ENCODE results near the gene SYT1. TPM values are rescaled to one million over a fixed set of nuclear protein-coding genes. Genes with fewer than 3 reads are reported as not detected.

SYT1 gene
- total RNA-seq, 1 experiment from 2014 or later, result 15.8 TPM

DNA sequence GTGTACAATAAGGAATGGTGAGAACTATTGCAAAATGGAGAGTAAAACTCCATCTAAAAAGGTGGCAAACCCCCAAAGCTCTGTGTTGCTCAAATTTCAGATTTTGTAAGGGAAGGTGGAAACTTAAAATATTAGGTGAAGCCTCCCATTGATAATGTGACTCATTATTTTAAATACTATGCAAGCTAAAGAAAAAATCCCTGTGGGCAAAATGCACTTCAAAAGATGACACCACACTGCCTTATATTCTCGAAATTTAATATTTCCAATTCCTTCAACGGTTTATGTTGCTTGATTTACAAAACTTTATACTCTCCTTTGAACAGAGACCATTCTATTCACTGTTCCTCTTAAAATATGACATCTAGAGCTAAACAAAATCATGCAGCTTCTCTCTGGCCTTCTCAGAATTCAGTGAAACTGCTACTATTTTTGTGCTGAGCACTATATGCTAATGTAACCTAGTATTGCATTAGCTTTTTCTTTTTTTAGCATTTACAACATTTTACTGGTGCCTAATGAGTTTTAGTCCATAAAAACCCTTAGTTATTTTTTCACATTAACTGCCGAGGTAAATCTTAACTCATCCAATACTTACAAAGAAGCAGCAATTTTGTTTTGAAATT lies 297.7 kb downstream of the SYT1 start:
- no peak overlapping the region for H3K9ac ChIP-seq (ENCODE audit: extremely low read depth, insufficient read length, low read length)
- H3K18ac ChIP-seq (ENCODE audit: insufficient read length, low read depth, low read length), result no peak overlapping the region
- TF ChIP-seq, protein P1, sequence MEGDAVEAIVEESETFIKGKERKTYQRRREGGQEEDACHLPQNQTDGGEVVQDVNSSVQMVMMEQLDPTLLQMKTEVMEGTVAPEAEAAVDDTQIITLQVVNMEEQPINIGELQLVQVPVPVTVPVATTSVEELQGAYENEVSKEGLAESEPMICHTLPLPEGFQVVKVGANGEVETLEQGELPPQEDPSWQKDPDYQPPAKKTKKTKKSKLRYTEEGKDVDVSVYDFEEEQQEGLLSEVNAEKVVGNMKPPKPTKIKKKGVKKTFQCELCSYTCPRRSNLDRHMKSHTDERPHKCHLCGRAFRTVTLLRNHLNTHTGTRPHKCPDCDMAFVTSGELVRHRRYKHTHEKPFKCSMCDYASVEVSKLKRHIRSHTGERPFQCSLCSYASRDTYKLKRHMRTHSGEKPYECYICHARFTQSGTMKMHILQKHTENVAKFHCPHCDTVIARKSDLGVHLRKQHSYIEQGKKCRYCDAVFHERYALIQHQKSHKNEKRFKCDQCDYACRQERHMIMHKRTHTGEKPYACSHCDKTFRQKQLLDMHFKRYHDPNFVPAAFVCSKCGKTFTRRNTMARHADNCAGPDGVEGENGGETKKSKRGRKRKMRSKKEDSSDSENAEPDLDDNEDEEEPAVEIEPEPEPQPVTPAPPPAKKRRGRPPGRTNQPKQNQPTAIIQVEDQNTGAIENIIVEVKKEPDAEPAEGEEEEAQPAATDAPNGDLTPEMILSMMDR (conservative IDR thresholded peaks at IDR 0.05), result no peak
- H4K8ac ChIP-seq (replicated peaks; ENCODE audit: insufficient read length, low read depth, low read length), result no peak overlapping the region
- H3K27ac ChIP-seq (ENCODE audit: insufficient read length, low read depth, low read length), result no peak overlapping the region
- DNase-seq, result no peak
- H3K79me1 ChIP-seq (ENCODE audit: insufficient read depth, low read depth, low read length, poor library complexity, severe bottlenecking), result no peaks in the 10 kb centered on the region
- H3K56ac ChIP-seq (ENCODE audit: insufficient read length, low read depth, low read length), result no peak overlapping the region
- no peak overlapping the region for H3K4me2 ChIP-seq (ENCODE audit: insufficient read depth, insufficient read length, low read length)
- no peak overlapping the region for H3K14ac ChIP-seq (ENCODE audit: insufficient read depth, low read length)
- H3K4ac ChIP-seq (ENCODE audit: low read depth, low read length), result no peak overlapping the region
- no peak overlapping the region for H3T11ph ChIP-seq (ENCODE audit: low read length)
- H2BK5ac ChIP-seq (ENCODE audit: insufficient read length, low read length), result no peak overlapping the region
- Mint-ChIP-seq H3K27ac (no peak overlapping the region), H3K27me3 (ENCODE audit: low read depth) (no peaks in the 10 kb centered on the region), H3K4me3 (no peak overlapping the region), H3K36me3 (ENCODE audit: insufficient read depth in 1 of 3, low read depth in 3 of 3) (no peaks in the 10 kb centered on the region), H3K9me3 (no peaks in the 10 kb centered on the region), H3K4me1 (no peaks in the 10 kb centered on the region)
- no peaks in the 10 kb centered on the region for H3K23me2 ChIP-seq (ENCODE audit: insufficient read length, low read depth, low read length, poor library complexity, severe bottlenecking)
- H2BK120ac ChIP-seq (ENCODE audit: low read depth, low read length, poor library complexity, severe bottlenecking), result no peak overlapping the region
- no peaks in the 10 kb centered on the region for H4K20me1 ChIP-seq (ENCODE audit: control insufficient read depth, insufficient read depth, insufficient read length)
- no peaks in the 10 kb centered on the region for H3K27me3 ChIP-seq (ENCODE audit: insufficient read depth, low read length)
- 100% methylated on average over 2 of the region's 3 CpGs for WGBS (ENCODE audit: extremely low coverage, insufficient read length, low lambda C conversion rate)
- no peaks in the 10 kb centered on the region for H3K9me3 ChIP-seq (ENCODE audit: control insufficient read depth, low read depth, low read length)
- no peak overlapping the region for H2BK15ac ChIP-seq (ENCODE audit: low read depth, low read length)
- no peaks in the 10 kb centered on the region for H3K79me2 ChIP-seq (ENCODE audit: insufficient read depth, low read length)
- no peaks in the 10 kb centered on the region for H3K4me1 ChIP-seq (ENCODE audit: insufficient read depth, low read length)
- no peak overlapping the region for H4K91ac ChIP-seq (ENCODE audit: insufficient read length, low read depth, low read length)
- no peak overlapping the region for H3K23ac ChIP-seq (ENCODE audit: insufficient read length, low read depth, low read length)
- no peak overlapping the region for H2BK20ac ChIP-seq (ENCODE audit: low read depth, low read length, poor library complexity, severe bottlenecking)
- H4K5ac ChIP-seq (ENCODE audit: insufficient read length, low read depth, low read length), result no peak overlapping the region
- no peak overlapping the region for H2AFZ ChIP-seq (ENCODE audit: low read length)
- no peak overlapping the region for H2BK12ac ChIP-seq (ENCODE audit: insufficient read length, low read depth, low read length)
- no peak overlapping the region for H2AK5ac ChIP-seq (ENCODE audit: insufficient read length, low read length)

Measured in H9 (cell line).